Neural cell (in vitro differentiated cells): ENCODE results near the gene VPS8.

Experiments
- EP300 ChIP-seq: fragments of 450-650 bp; conservative IDR thresholded peaks from 2 replicates; pipeline ENCODE4 v1.6.1; 2014; ENCODE audit warnings: antibody characterized with exemption, mild to moderate bottlenecking, moderate library complexity; ENCODE audit not compliant: poor library complexity, severe bottlenecking
- EZH2 ChIP-seq: fragments of 200-600, 300-800 bp; shearing (Covaris generic), sonication (generic); IDR thresholded peaks from 2 replicates; pipeline ENCODE4 v1.6.1; 2014; ENCODE audit warnings: antibody characterized with exemption, low read length, borderline replicate concordance, mild to moderate bottlenecking; ENCODE audit not compliant: insufficient read depth, poor library complexity, severe bottlenecking
- MXI1 ChIP-seq: fragments of 450-650 bp; conservative IDR thresholded peaks from 2 replicates; pipeline ENCODE4 v1.6.1; 2014; ENCODE audit warnings: antibody characterized with exemption, mild to moderate bottlenecking; ENCODE audit not compliant: poor library complexity, severe bottlenecking
- POLR2AphosphoS5 ChIP-seq: IDR thresholded peaks from 2 replicates; pipeline ENCODE4 v1.6.1; 2012
- RAD21 ChIP-seq: fragments of 450-650 bp; conservative IDR thresholded peaks from 2 replicates; pipeline ENCODE4 v1.6.1; 2014; ENCODE audit warnings: antibody characterized with exemption, mild to moderate bottlenecking, moderate library complexity
- SMC3 ChIP-seq: fragments of 450-650 bp; conservative IDR thresholded peaks from 2 replicates; pipeline ENCODE4 v1.6.1; 2014; ENCODE audit warnings: antibody characterized with exemption, mild to moderate bottlenecking, moderate library complexity; ENCODE audit not compliant: poor library complexity
- TAF1 ChIP-seq: IDR thresholded peaks from 2 replicates; pipeline ENCODE4 v1.6.1; 2012; ENCODE audit warnings: low read depth
- TF ChIP-seq, protein P1 (sequence below): IDR thresholded peaks from 2 replicates; pipeline ENCODE4 v1.6.1; 2012; ENCODE audit warnings: borderline replicate concordance
- TF ChIP-seq, protein P2 (sequence below): fragments of 450-650 bp; IDR thresholded peaks from 2 replicates; pipeline ENCODE4 v1.5.1; 2014; ENCODE audit warnings: antibody characterized with exemption, mild to moderate bottlenecking, moderate library complexity; ENCODE audit not compliant: poor library complexity, severe bottlenecking

DNA sequence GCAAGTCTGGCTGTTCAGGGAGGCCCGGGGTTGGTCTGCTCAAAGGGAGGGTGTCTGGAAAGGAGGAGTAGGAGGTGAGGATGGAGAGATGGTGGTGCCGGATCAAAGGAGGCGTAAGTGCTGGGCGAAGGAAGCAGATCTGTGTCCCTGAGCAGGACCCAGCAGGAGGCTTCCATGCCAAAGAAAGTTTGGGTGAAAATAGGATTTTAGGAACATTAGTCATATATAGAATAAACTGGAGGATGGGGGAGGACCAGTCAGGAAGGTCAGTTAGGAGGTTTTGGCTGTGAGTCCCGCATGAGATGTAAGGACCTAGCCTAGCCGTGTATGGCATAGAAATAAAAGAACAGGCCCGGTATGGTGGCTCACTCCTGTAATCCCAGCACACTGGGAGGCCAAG lies 28.6 kb upstream of the VPS8 start:
- TF ChIP-seq, protein P1, sequence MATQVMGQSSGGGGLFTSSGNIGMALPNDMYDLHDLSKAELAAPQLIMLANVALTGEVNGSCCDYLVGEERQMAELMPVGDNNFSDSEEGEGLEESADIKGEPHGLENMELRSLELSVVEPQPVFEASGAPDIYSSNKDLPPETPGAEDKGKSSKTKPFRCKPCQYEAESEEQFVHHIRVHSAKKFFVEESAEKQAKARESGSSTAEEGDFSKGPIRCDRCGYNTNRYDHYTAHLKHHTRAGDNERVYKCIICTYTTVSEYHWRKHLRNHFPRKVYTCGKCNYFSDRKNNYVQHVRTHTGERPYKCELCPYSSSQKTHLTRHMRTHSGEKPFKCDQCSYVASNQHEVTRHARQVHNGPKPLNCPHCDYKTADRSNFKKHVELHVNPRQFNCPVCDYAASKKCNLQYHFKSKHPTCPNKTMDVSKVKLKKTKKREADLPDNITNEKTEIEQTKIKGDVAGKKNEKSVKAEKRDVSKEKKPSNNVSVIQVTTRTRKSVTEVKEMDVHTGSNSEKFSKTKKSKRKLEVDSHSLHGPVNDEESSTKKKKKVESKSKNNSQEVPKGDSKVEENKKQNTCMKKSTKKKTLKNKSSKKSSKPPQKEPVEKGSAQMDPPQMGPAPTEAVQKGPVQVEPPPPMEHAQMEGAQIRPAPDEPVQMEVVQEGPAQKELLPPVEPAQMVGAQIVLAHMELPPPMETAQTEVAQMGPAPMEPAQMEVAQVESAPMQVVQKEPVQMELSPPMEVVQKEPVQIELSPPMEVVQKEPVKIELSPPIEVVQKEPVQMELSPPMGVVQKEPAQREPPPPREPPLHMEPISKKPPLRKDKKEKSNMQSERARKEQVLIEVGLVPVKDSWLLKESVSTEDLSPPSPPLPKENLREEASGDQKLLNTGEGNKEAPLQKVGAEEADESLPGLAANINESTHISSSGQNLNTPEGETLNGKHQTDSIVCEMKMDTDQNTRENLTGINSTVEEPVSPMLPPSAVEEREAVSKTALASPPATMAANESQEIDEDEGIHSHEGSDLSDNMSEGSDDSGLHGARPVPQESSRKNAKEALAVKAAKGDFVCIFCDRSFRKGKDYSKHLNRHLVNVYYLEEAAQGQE, result no peak
- no peak for TF ChIP-seq EP300
- TF ChIP-seq, protein P2, sequence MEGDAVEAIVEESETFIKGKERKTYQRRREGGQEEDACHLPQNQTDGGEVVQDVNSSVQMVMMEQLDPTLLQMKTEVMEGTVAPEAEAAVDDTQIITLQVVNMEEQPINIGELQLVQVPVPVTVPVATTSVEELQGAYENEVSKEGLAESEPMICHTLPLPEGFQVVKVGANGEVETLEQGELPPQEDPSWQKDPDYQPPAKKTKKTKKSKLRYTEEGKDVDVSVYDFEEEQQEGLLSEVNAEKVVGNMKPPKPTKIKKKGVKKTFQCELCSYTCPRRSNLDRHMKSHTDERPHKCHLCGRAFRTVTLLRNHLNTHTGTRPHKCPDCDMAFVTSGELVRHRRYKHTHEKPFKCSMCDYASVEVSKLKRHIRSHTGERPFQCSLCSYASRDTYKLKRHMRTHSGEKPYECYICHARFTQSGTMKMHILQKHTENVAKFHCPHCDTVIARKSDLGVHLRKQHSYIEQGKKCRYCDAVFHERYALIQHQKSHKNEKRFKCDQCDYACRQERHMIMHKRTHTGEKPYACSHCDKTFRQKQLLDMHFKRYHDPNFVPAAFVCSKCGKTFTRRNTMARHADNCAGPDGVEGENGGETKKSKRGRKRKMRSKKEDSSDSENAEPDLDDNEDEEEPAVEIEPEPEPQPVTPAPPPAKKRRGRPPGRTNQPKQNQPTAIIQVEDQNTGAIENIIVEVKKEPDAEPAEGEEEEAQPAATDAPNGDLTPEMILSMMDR, result no peak
- no peak for TF ChIP-seq POLR2AphosphoS5
- no peak for TF ChIP-seq TAF1
- no peak for TF ChIP-seq RAD21
- TF ChIP-seq EZH2, result no peak
- no peak for TF ChIP-seq MXI1
- TF ChIP-seq SMC3, result no peak
